ENCODE data around the gene KLF9. TPM values are rescaled to one million over a fixed set of nuclear protein-coding genes. Genes with fewer than 3 reads are reported as not detected.

KLF9 gene
- total and polyA plus RNA-seq, 4 experiments from 2014 or later: 1.3 to 20.6 (median 11.3) TPM

DNA sequence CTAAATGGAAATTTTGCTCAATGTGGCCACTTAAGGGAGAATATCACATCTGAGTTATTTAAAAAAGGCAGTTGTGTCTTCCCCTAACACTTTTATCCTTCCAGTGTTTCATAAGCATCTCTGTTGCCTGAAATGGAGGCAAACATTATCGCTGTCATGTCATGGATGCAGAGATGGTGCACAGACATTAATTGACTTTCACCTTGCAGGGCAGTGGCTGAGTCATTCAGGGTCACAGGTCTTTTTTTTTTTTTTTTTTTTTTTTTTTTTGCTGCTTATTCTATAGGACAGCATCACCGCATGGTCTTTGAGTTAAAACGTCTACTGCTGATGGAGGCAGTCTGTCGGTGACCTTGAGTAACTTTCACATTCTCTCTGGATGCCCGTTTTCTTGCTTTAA is 36.3 kb upstream of the KLF9 start:
- H3K27me3 ChIP-seq (ENCODE audit: insufficient read depth, low read length): no peaks in the 10 kb centered on the region
- peaks cover 0 to 1% of the 10 kb centered on the region in 2 donors for H3K27me3 Mint-ChIP-seq
- intact Hi-C loops (cut with micrococcal nuclease): no loop called here
- H3K36me3 Mint-ChIP-seq: no peaks in the 10 kb centered on the region
- POLR2A ChIA-PET (ENCODE audit: partially characterized antibody): interaction anchor here (0.7 kb wide), 1 partner anchor 39 kb away, joined by 3 read pairs; no protein-coding TSS in a partner anchor
- no peak overlapping the region for H3K4me3 ChIP-seq (ENCODE audit: low read length in 2 of 2)
- no peak overlapping the region for H3K27ac ChIP-seq (ENCODE audit: low read depth, low read length)
- H3K4me1 ChIP-seq (ENCODE audit: insufficient read depth, low read length): no peaks in the 10 kb centered on the region
- H3K27ac Mint-ChIP-seq: no peak overlapping the region
- peaks cover 0 to 3% (median 0%) of the 10 kb centered on the region in 4 donors for H3K4me1 Mint-ChIP-seq
- H3K36me3 ChIP-seq (ENCODE audit: insufficient read depth, low read length): no peaks in the 10 kb centered on the region
- H3K9me3 ChIP-seq (ENCODE audit: control insufficient read depth in 1 of 2, low read length in 2 of 2): no peaks in the 10 kb centered on the region
- CTCF ChIA-PET (ENCODE audit: partially characterized antibody): interaction anchor here (1.1 kb wide), 1 partner anchor 152 kb away, joined by 3 read pairs; no protein-coding TSS in a partner anchor
- no peak overlapping the region for H3K4me3 Mint-ChIP-seq
- peaks cover 0 to 5% (median 0%) of the 10 kb centered on the region in 8 donors for H3K9me3 Mint-ChIP-seq
- no peak for DNase-seq

DNA sequence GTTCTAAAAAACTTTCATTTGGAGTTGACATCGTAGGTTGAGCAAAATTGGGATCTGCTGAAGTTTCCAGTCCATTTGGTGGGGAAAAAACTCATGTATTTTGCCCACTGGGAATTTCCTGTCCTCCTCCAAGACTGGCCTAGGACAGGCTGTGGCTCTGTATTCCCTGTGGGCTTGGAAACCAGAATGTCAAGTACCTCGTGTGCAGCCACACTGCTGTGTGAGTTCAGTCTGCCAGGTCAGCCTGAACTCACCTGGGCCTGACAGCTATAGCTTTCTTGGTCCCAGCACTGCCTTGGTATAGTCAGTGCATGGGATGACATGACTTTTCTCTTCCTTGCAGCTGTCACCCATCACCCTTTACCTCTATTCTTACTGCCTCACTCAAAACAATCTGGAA is 35.0 kb upstream of the KLF9 start:
- peaks cover 0 to 3% (median 0%) of the 10 kb centered on the region in 4 donors for H3K4me1 Mint-ChIP-seq
- H3K27ac Mint-ChIP-seq: no peak overlapping the region
- H3K4me3 Mint-ChIP-seq: no peak overlapping the region
- ChIA-PET POLR2A (ENCODE audit: partially characterized antibody) (interaction anchor here (1.0 to 1.2 kb wide), 2 partner anchors 12 to 35 kb away, joined by 3 read pairs; partner anchors contain the start of gene KLF9), CTCF (ENCODE audit: partially characterized antibody) (no interaction called here)
- peaks cover 0 to 1% of the 10 kb centered on the region in 2 donors for H3K27me3 Mint-ChIP-seq
- H3K4me1 ChIP-seq (ENCODE audit: insufficient read depth, low read length): no peaks in the 10 kb centered on the region
- no peaks in the 10 kb centered on the region for H3K27me3 ChIP-seq (ENCODE audit: insufficient read depth, low read length)
- DNase-seq: no peak
- H3K36me3 Mint-ChIP-seq: no peaks in the 10 kb centered on the region
- H3K4me3 ChIP-seq (ENCODE audit: low read length in 2 of 2): no peak overlapping the region
- H3K9me3 Mint-ChIP-seq: peaks cover 0 to 5% (median 0%) of the 10 kb centered on the region in 8 donors
- intact Hi-C loops (cut with micrococcal nuclease): no loop called here
- no peak overlapping the region for H3K27ac ChIP-seq (ENCODE audit: low read depth, low read length)
- no peaks in the 10 kb centered on the region for H3K36me3 ChIP-seq (ENCODE audit: insufficient read depth, low read length)
- H3K9me3 ChIP-seq (ENCODE audit: control insufficient read depth in 1 of 2, low read length in 2 of 2): no peaks in the 10 kb centered on the region

DNA sequence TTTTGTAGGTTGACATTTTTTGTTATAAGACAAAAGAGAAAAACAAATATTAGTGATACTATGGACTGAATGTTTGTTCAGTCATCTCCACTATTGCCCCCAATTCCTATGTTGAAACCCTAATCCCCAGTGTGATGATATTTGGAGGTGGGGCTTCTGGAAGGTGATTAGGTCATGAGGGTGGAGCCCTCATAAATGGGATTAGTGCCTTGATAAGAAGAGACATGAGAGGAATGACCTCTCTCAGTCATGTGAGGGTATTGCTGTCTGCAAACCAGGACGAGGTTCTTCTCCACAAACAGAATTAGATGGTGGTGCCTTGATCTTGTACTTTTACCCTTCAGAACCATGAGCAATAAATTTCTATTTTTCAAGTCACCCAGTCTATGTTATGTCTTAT is 34.5 kb upstream of the KLF9 start:
- no peaks in the 10 kb centered on the region for H3K36me3 ChIP-seq (ENCODE audit: insufficient read depth, low read length)
- H3K4me1 ChIP-seq (ENCODE audit: insufficient read depth, low read length): no peaks in the 10 kb centered on the region
- no peak overlapping the region for H3K27ac ChIP-seq (ENCODE audit: low read depth, low read length)
- H3K4me3 Mint-ChIP-seq: no peak overlapping the region
- no peak overlapping the region for H3K4me3 ChIP-seq (ENCODE audit: low read length in 2 of 2)
- intact Hi-C loops (cut with micrococcal nuclease): no loop called here
- POLR2A ChIA-PET (ENCODE audit: partially characterized antibody): interaction anchor here (1.0 to 1.2 kb wide), 2 partner anchors 12 to 35 kb away, joined by 3 read pairs; partner anchors contain the start of gene KLF9
- DNase-seq: no peak
- no peaks in the 10 kb centered on the region for H3K27me3 ChIP-seq (ENCODE audit: insufficient read depth, low read length)
- H3K36me3 Mint-ChIP-seq: no peaks in the 10 kb centered on the region
- peaks cover 0 to 5% (median 0%) of the 10 kb centered on the region in 8 donors for H3K9me3 Mint-ChIP-seq
- peaks cover 0 to 1% of the 10 kb centered on the region in 2 donors for H3K27me3 Mint-ChIP-seq
- peaks cover 0 to 3% (median 0%) of the 10 kb centered on the region in 4 donors for H3K4me1 Mint-ChIP-seq
- H3K9me3 ChIP-seq (ENCODE audit: control insufficient read depth in 1 of 2, low read length in 2 of 2): no peaks in the 10 kb centered on the region
- CTCF ChIA-PET (ENCODE audit: partially characterized antibody): no interaction called here
- no peak overlapping the region for H3K27ac Mint-ChIP-seq

DNA sequence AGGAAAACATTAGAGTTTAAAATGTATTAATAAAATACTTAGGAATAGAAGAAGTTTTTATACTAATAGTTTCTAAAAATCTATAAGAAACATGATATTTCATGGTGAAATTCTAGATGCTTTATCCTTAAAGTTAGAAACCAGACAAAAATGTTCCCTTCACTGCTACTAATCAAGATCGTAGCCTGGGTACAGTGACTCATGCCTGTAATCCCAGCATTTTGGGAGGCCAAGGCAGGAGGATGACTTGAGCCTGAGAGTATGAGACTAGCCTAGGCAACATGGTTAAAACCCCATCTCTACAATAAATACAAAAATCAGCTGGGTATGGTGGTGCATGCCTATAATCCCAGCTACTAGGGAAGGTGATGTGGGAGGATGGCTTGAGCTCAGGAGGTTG is 30.4 kb upstream of the KLF9 start:
- H3K4me3 ChIP-seq (ENCODE audit: low read length in 2 of 2): no peak overlapping the region
- no peaks in the 10 kb centered on the region for H3K36me3 Mint-ChIP-seq
- no peak overlapping the region for H3K27ac ChIP-seq (ENCODE audit: low read depth, low read length)
- peaks cover 0 to 1% of the 10 kb centered on the region in 2 donors for H3K27me3 Mint-ChIP-seq
- H3K4me1 Mint-ChIP-seq: peaks cover 0 to 2% (median under 1%) of the 10 kb centered on the region in 4 donors
- no peaks in the 10 kb centered on the region for H3K9me3 ChIP-seq (ENCODE audit: control insufficient read depth in 1 of 2, low read length in 2 of 2)
- H3K4me3 Mint-ChIP-seq: no peak overlapping the region
- peak overlapping the region in 1 of 7 donors; percentile 11 for H3K27ac Mint-ChIP-seq
- no peaks in the 10 kb centered on the region for H3K27me3 ChIP-seq (ENCODE audit: insufficient read depth, low read length)
- peaks cover 0 to 4% (median 0%) of the 10 kb centered on the region in 8 donors for H3K9me3 Mint-ChIP-seq
- intact Hi-C loops (cut with micrococcal nuclease): no loop called here
- H3K36me3 ChIP-seq (ENCODE audit: insufficient read depth, low read length): no peaks in the 10 kb centered on the region
- POLR2A ChIA-PET (ENCODE audit: partially characterized antibody): interaction anchor here (0.7 kb wide), 1 partner anchor 25 kb away, joined by 3 read pairs; no protein-coding TSS in a partner anchor
- CTCF ChIA-PET (ENCODE audit: partially characterized antibody): interaction anchor here (1.3 kb wide), 1 partner anchor 23 kb away, joined by 4 read pairs; no protein-coding TSS in a partner anchor
- H3K4me1 ChIP-seq (ENCODE audit: insufficient read depth, low read length): no peaks in the 10 kb centered on the region
- no peak for DNase-seq

DNA sequence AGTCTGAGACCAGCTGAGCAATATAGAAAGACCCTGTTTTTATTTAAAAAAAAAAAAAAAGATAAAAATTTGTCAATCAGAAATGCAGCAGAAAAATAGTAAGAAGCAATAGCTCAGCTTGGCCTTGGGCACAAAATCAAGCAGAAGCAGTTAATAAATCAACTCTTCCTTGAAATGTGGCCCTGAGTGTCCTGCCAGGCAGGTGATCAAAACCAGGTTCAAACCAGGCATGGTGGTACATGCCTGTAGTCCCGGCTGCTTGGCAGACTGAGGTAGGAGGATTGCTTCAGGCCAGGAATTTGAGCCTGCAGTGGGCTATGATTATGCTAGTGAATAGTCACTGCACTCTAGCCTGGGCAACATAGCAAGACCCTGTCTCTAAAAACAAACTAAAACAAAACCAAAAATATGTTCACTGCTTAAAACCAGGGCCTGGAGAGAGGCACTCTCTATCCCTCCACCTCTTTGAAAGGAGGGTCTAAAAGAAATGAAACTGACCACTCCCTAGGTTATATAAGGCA is 27.9 kb upstream of the KLF9 start:
- Mint-ChIP-seq H3K9me3 (no peaks in the 10 kb centered on the region), H3K4me1 (peaks cover 6 to 7% (median 6%) of the 10 kb centered on the region in 4 donors)
- intact Hi-C loops (cut with micrococcal nuclease): no loop called here

DNA sequence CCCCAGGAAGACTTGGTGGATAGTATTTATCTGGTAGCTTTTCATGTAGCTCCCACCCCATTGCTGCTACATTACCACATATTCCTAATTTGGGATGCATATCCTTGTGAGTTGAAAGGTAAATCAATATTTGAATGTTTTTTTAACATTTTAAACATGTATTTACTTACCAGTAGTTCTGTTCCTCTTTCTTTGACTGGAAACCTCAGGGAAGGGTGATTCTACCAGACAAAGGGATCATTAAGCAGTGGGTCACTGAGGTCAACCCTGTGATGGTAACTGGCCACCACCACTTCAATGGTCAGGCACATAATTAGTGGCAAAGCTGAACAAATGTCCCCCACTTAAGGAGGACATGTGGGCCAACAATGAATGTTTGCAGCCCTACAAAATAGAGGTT is 27.2 kb upstream of the KLF9 start:
- ChIA-PET CTCF (ENCODE audit: partially characterized antibody) (no interaction called here), POLR2A (ENCODE audit: partially characterized antibody) (no interaction called here)
- no peak overlapping the region for H3K27ac ChIP-seq (ENCODE audit: low read depth, low read length)
- Mint-ChIP-seq H3K27me3 (peaks cover 0 to 2% of the 10 kb centered on the region in 2 donors), H3K4me1 (peaks cover 6 to 7% (median 6%) of the 10 kb centered on the region in 4 donors), H3K36me3 (no peaks in the 10 kb centered on the region), H3K4me3 (no peak overlapping the region), H3K27ac (no peak overlapping the region), H3K9me3 (no peaks in the 10 kb centered on the region)
- H3K9me3 ChIP-seq (ENCODE audit: control insufficient read depth in 1 of 2, low read length in 2 of 2): no peaks in the 10 kb centered on the region
- peaks cover 6% of the 10 kb centered on the region for H3K4me1 ChIP-seq (ENCODE audit: insufficient read depth, low read length)
- DNase-seq: no peak
- H3K27me3 ChIP-seq (ENCODE audit: insufficient read depth, low read length): no peaks in the 10 kb centered on the region
- no peak overlapping the region for H3K4me3 ChIP-seq (ENCODE audit: low read length in 2 of 2)
- intact Hi-C loops (cut with micrococcal nuclease): no loop called here
- H3K36me3 ChIP-seq (ENCODE audit: insufficient read depth, low read length): no peaks in the 10 kb centered on the region

More for the DNA sequence above, 27.9 kb upstream of the KLF9 start:
- Mint-ChIP-seq H3K4me3 (no peak overlapping the region), H3K36me3 (no peaks in the 10 kb centered on the region), H3K27ac (no peak overlapping the region), H3K27me3 (peaks cover 0 to 2% of the 10 kb centered on the region in 2 donors)
- CTCF ChIA-PET (ENCODE audit: partially characterized antibody): no interaction called here
- POLR2A ChIA-PET (ENCODE audit: partially characterized antibody): no interaction called here
- Histone ChIP-seq H3K27me3 (ENCODE audit: insufficient read depth, low read length) (no peaks in the 10 kb centered on the region), H3K9me3 (ENCODE audit: control insufficient read depth in 1 of 2, low read length in 2 of 2) (no peaks in the 10 kb centered on the region), H3K4me1 (ENCODE audit: insufficient read depth, low read length) (peaks cover 6% of the 10 kb centered on the region), H3K36me3 (ENCODE audit: insufficient read depth, low read length) (no peaks in the 10 kb centered on the region), H3K27ac (ENCODE audit: low read depth, low read length) (no peak overlapping the region), H3K4me3 (ENCODE audit: low read length in 2 of 2) (no peak overlapping the region)
- no peak for DNase-seq

DNA sequence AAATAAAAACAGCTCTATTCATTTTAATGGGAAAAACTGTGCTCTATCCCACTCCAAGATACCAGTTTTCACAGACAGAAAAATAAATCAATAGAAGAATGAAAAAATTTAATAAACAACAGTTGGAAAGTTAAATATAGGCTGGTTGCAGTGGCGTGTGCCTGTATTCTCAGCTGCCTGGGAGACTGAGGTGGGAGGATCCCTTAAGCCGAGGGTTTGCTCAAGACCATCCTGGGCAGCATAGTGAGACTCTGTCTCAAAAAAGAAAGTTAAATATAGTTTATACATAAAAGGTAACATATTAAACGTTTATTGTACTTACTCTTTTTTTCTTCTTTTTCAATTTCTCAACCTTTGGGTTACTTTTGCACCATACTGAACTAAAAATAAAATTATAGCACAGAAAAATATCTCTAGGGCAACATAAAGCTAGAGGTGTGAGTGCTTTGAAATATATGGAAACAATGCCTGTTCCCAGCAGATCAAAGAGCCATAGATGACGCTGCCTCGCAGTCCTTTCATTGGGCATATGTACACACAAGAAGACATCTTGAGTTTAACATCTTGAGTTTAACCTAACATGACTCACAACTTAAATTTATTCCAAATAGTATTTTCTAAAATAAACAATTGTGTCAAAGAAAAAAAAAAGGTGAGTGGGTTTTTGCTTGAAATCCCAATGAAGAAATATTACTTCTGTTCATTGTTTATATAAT is 25.7 kb upstream of the KLF9 start:
- POLR2A ChIA-PET (ENCODE audit: partially characterized antibody): interaction anchor here (1.6 kb wide), 1 partner anchor 21 kb away, joined by 5 read pairs; no protein-coding TSS in a partner anchor
- H3K36me3 Mint-ChIP-seq: no peaks in the 10 kb centered on the region

More for the DNA sequence above, 25.7 kb upstream of the KLF9 start:
- peaks cover 0 to 2% of the 10 kb centered on the region in 2 donors for H3K27me3 Mint-ChIP-seq
- Histone ChIP-seq H3K27ac (ENCODE audit: low read depth, low read length) (no peak overlapping the region), H3K9me3 (ENCODE audit: control insufficient read depth in 1 of 2, low read length in 2 of 2) (no peaks in the 10 kb centered on the region), H3K27me3 (ENCODE audit: insufficient read depth, low read length) (no peaks in the 10 kb centered on the region), H3K4me1 (ENCODE audit: insufficient read depth, low read length) (peaks cover 6% of the 10 kb centered on the region), H3K4me3 (ENCODE audit: low read length in 2 of 2) (no peak overlapping the region), H3K36me3 (ENCODE audit: insufficient read depth, low read length) (no peaks in the 10 kb centered on the region)
- H3K9me3 Mint-ChIP-seq: no peaks in the 10 kb centered on the region
- no peak overlapping the region for H3K27ac Mint-ChIP-seq
- intact Hi-C loops (cut with micrococcal nuclease): no loop called here
- DNase-seq: no peak
- CTCF ChIA-PET (ENCODE audit: partially characterized antibody): interaction anchor here (1.3 kb wide), 1 partner anchor 11 kb away, joined by 3 read pairs; no protein-coding TSS in a partner anchor
- H3K4me3 Mint-ChIP-seq: no peak overlapping the region
- peaks cover 6 to 7% (median 6%) of the 10 kb centered on the region in 4 donors for H3K4me1 Mint-ChIP-seq

All from CD4-positive, alpha-beta memory T cell (primary cell).